ENCODE results near the gene PPP2R2C.

Gene PPP2R2C

DNA sequence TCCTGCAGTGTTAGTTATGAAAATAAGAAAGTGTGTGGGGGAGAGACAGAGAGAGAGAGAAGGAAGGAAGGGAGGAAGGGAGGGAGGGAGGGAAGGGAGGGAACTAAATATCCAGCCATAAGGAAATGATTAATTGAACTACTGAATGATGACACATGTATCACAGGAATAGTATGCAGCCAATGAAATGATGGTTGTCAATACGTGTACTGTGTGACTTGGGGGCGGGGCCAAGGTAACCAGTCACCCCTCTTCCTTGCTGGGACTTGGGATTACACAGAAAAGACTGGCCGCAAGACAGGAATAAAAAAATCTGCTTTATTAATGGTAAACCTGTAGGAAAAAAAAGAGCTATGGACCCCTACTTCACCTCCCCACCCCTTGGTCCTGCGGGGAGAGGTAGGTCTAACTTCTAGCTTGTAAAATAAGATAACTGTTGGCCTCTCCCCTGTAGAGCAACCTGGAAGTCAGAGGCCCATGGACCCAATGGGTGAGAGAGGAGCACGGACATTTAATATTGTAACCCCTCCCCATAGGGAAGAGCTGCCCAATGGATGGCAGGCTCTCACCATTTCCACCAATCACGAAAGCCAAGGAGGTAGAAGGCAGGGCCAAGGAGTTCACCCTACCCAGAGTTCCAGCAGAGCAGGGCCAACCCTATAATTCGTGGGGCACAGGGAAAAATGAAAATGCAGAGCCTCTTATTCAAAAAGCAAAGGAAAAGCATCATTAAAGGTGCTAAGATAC, 7.4 kb downstream of the PPP2R2C start:
- H3K27me3 ChIP-seq (ENCODE audit: insufficient read depth, low read length) = peaks cover 37% of the 10 kb centered on the region
- no peaks in the 10 kb centered on the region; the same call in 1 of the 2 replicates for H3K4me1 ChIP-seq (ENCODE audit: insufficient read depth, low read length)
- no peaks in the 10 kb centered on the region for H3K36me3 ChIP-seq (ENCODE audit: insufficient read depth, low read depth, low read length)
- H3K4me3 ChIP-seq (ENCODE audit: low read length) = no peak overlapping the region
- H3K9ac ChIP-seq (ENCODE audit: low read depth, low read length) = no peak overlapping the region
- H3K9me3 ChIP-seq (ENCODE audit: insufficient read depth, low read depth, low read length) = no peaks in the 10 kb centered on the region
- no peak overlapping the region for H3K27ac ChIP-seq (ENCODE audit: low read length)

DNA sequence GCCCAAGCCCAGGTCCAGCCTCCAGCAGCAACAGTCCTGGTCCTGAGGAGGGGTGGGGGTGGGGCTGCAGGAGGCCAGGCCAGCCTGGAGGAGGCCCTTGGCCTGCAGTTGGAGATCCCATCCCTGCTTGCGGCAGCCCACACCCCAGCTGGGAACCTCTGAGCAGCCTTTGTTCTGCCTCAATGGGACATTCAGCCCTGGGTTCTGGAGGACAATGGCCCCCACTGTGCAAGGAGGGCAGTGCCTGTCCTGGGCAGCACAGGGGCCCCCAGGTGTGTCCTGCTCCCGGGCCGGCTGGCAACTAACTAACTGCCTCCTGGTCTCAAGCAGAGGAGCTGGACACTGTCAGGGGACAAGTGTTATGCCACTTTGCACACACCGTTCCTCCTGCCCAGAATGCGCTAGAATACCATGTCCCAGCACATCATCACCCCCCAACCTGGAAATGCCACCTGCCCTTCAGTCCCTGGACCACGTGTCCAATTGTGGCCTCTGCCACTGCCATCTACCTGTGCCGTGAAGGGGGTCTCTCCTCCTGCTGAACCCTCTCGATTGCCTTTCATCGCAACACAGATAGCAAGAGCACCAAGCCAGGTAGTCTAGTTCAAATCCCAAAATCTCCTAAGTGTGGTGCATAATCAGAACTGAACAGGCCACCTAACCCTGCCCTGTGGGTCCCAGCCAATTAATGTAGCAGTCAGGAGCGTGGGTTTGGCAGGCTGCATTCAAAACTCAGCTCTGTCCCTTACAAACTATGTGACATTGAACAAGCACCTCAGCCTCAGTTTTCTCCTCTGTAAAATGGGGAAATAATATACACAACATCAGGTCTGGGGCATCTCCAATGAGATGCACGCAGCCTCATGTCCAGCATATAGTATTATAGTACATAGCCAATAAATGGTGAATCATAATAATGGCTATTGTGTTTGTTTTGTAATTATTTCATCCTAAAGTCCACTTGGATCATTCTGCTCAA, 8.8 kb downstream of the PPP2R2C start:
- Histone ChIP-seq H3K36me3 (ENCODE audit: insufficient read depth, low read depth, low read length) (no peaks in the 10 kb centered on the region), H3K4me3 (ENCODE audit: low read length) (no peak overlapping the region), H3K27ac (ENCODE audit: low read length) (no peak overlapping the region), H3K4me1 (ENCODE audit: insufficient read depth, low read length) (no peaks in the 10 kb centered on the region; the same call in 1 of the 2 replicates), H3K9ac (ENCODE audit: low read depth, low read length) (no peak overlapping the region), H3K9me3 (ENCODE audit: insufficient read depth, low read depth, low read length) (no peaks in the 10 kb centered on the region), H3K27me3 (ENCODE audit: insufficient read depth, low read length) (peaks cover 22% of the 10 kb centered on the region)

GRCh38 chr4:6461301-6462165, 10.9 kb downstream of the PPP2R2C start:
- no peak overlapping the region for H3K27ac ChIP-seq (ENCODE audit: low read length)

DNA sequence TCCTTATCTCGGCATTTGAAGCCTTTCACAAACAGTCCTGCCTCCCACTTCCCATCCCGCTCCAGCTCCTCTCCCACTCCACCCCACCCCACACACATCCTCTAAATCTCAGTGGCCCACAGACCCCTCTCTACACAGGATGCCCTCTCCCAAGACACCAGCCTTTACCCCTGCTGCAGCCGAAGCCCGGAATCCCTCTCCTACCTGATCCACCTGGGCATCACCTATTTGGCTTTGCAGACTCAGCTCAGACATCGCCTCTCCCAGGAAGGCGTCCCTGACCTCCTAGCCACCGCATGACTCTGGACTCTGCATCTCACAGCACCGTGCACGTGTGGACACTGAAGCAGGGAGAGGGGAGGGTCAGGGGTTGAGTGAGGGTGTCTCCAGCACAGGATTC, 11.5 kb downstream of the PPP2R2C start:
- Histone ChIP-seq H3K9ac (ENCODE audit: low read depth, low read length) (no peak overlapping the region), H3K27ac (ENCODE audit: low read length) (no peak overlapping the region), H3K27me3 (ENCODE audit: insufficient read depth, low read length) (no peaks in the 10 kb centered on the region), H3K36me3 (ENCODE audit: insufficient read depth, low read depth, low read length) (no peaks in the 10 kb centered on the region), H3K9me3 (ENCODE audit: insufficient read depth, low read depth, low read length) (no peaks in the 10 kb centered on the region), H3K4me3 (ENCODE audit: low read length) (no peak overlapping the region), H3K4me1 (ENCODE audit: insufficient read depth, low read length) (no peaks in the 10 kb centered on the region; the same call in 1 of the 2 replicates)

More at GRCh38 chr4:6461301-6462165, 10.9 kb downstream of the PPP2R2C start:
- Histone ChIP-seq H3K36me3 (ENCODE audit: insufficient read depth, low read depth, low read length) (no peaks in the 10 kb centered on the region), H3K27me3 (ENCODE audit: insufficient read depth, low read length) (0 out of 2 replicates have a peak, but pooled peaks cover 2% of the 10 kb centered on the region), H3K9me3 (ENCODE audit: insufficient read depth, low read depth, low read length) (no peaks in the 10 kb centered on the region), H3K4me1 (ENCODE audit: insufficient read depth, low read length) (no peaks in the 10 kb centered on the region; the same call in 1 of the 2 replicates), H3K4me3 (ENCODE audit: low read length) (no peak overlapping the region), H3K9ac (ENCODE audit: low read depth, low read length) (no peak overlapping the region)

DNA sequence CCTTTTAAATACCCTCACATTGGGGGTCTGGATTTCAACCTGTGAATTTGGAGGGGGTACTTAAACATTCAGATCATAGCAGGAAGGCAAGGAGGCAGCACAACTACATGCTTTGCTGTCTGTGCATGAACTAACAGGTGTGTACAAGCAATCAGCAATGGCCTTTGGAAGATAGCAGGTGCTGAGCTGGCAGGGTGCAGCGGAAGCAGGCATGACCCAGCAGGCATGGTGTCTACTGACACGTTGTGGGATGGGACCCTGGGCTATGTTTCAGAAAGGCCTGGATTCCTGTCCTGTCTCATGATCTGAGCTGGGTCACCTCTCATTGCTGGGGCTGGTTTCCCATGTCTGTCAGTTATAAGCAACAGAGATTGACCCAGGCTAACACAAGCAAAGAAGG, 13.9 kb downstream of the PPP2R2C start:
- no peaks in the 10 kb centered on the region for H3K9me3 ChIP-seq (ENCODE audit: insufficient read depth, low read depth, low read length)
- no peaks in the 10 kb centered on the region for H3K27me3 ChIP-seq (ENCODE audit: insufficient read depth, low read length)
- no peak overlapping the region for H3K9ac ChIP-seq (ENCODE audit: low read depth, low read length)
- no peaks in the 10 kb centered on the region for H3K36me3 ChIP-seq (ENCODE audit: insufficient read depth, low read depth, low read length)
- H3K27ac ChIP-seq (ENCODE audit: low read length) = no peak overlapping the region
- H3K4me1 ChIP-seq (ENCODE audit: insufficient read depth, low read length) = no peaks in the 10 kb centered on the region; the same call in 1 of the 2 replicates
- H3K4me3 ChIP-seq (ENCODE audit: low read length) = no peak overlapping the region

DNA sequence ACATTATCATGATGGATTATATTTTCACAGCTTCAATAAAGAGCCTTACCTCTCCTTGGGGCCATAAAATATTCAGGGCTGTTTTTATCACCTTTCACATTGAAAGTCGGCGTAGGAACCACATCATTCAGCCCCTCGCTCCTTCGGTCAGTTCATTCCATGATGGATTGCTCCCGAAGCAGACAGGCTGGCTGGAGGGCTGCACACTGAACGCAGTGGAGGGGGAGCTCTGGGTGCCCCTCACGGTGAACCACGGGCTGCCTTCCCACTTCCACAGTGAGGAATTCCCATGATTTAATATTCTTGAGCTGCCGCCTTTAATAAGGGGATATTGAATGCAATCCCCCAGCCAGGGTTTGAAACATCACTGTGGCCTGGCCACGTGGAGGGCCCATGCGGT, 16.0 kb downstream of the PPP2R2C start:
- no peaks in the 10 kb centered on the region for H3K9me3 ChIP-seq (ENCODE audit: insufficient read depth, low read depth, low read length)
- H3K27ac ChIP-seq (ENCODE audit: low read length) = no peak overlapping the region
- no peaks in the 10 kb centered on the region for H3K27me3 ChIP-seq (ENCODE audit: insufficient read depth, low read length)

GRCh38 chr4:6454112-6454910, 18.1 kb downstream of the PPP2R2C start:
- H3K27me3 ChIP-seq (ENCODE audit: insufficient read depth, low read length) = no peaks in the 10 kb centered on the region
- H3K9me3 ChIP-seq (ENCODE audit: insufficient read depth, low read depth, low read length) = no peaks in the 10 kb centered on the region
- H3K27ac ChIP-seq (ENCODE audit: low read length) = no peak overlapping the region
- H3K36me3 ChIP-seq (ENCODE audit: insufficient read depth, low read depth, low read length) = no peaks in the 10 kb centered on the region
- H3K4me3 ChIP-seq (ENCODE audit: low read length) = no peak overlapping the region
- no peaks in the 10 kb centered on the region for H3K4me1 ChIP-seq (ENCODE audit: insufficient read depth, low read length)
- no peak overlapping the region for H3K9ac ChIP-seq (ENCODE audit: low read depth, low read length)

More for the DNA sequence above, 16.0 kb downstream of the PPP2R2C start:
- no peak overlapping the region for H3K9ac ChIP-seq (ENCODE audit: low read depth, low read length)
- H3K36me3 ChIP-seq (ENCODE audit: insufficient read depth, low read depth, low read length) = no peaks in the 10 kb centered on the region
- H3K4me1 ChIP-seq (ENCODE audit: insufficient read depth, low read length) = no peaks in the 10 kb centered on the region
- no peak overlapping the region for H3K4me3 ChIP-seq (ENCODE audit: low read length)

DNA sequence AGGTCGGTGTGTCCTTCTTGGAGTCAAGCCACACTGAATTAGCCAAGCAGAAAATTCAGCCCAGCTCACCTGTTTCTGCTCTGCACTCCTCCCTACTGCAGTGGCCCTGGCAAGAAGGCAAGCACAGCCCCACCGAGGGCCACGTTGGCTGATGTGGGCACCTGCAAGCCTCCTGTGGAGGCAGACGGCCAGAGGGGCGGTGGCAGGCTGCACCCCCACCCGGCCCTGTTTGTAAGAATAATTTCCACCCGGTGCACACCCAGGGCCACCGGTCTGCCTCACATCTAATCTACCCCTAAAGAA, 18.8 kb downstream of the PPP2R2C start:
- no peak overlapping the region for H3K4me3 ChIP-seq (ENCODE audit: low read length)
- H3K27me3 ChIP-seq (ENCODE audit: insufficient read depth, low read length) = no peaks in the 10 kb centered on the region
- H3K36me3 ChIP-seq (ENCODE audit: insufficient read depth, low read depth, low read length) = no peaks in the 10 kb centered on the region
- H3K9ac ChIP-seq (ENCODE audit: low read depth, low read length) = no peak overlapping the region
- no peaks in the 10 kb centered on the region for H3K9me3 ChIP-seq (ENCODE audit: insufficient read depth, low read depth, low read length)
- H3K4me1 ChIP-seq (ENCODE audit: insufficient read depth, low read length) = no peaks in the 10 kb centered on the region
- H3K27ac ChIP-seq (ENCODE audit: low read length) = no peak overlapping the region

DNA sequence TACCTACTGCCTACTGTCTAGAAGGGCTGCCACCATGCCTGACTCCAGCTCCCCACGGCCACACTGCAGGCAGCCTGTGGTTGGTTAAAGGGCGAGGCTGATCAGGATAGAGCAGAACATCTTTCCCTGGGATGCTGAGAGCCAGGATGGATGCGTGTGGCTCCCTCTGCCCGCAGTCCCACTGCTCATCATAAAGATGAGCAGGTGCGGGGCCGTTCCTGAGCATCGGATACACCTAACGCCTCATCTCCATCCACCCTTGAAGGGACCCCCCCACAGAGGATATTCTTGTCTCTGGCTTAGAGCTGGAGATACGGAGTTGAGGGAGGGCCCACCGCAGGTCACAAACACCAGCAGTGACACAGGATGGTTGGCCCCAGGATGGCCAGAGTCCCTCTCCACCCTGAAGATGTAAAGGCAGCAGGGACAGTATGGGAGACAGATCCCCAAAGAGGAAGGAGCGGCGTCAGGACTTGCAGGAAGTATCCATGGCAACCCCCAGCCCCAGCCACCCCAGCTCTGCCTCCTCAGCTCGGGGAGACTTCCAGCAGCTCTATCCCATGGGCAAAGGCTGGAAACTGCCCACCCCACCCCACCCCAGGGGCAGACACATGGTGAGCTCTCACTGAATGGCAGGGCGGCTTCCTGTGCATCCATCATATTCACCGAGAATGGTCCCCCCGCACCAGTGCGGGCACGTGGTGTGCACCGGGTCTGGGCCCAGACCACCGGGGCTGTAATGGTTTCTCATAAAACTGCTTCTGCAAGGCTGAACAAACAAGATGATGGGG, 19.3 kb downstream of the PPP2R2C start:
- H3K27ac ChIP-seq (ENCODE audit: low read length) = no peak overlapping the region
- no peaks in the 10 kb centered on the region for H3K9me3 ChIP-seq (ENCODE audit: insufficient read depth, low read depth, low read length)
- no peaks in the 10 kb centered on the region for H3K36me3 ChIP-seq (ENCODE audit: insufficient read depth, low read depth, low read length)
- H3K27me3 ChIP-seq (ENCODE audit: insufficient read depth, low read length) = no peaks in the 10 kb centered on the region
- H3K9ac ChIP-seq (ENCODE audit: low read depth, low read length) = no peak overlapping the region
- no peak overlapping the region for H3K4me3 ChIP-seq (ENCODE audit: low read length)
- H3K4me1 ChIP-seq (ENCODE audit: insufficient read depth, low read length) = no peaks in the 10 kb centered on the region

DNA sequence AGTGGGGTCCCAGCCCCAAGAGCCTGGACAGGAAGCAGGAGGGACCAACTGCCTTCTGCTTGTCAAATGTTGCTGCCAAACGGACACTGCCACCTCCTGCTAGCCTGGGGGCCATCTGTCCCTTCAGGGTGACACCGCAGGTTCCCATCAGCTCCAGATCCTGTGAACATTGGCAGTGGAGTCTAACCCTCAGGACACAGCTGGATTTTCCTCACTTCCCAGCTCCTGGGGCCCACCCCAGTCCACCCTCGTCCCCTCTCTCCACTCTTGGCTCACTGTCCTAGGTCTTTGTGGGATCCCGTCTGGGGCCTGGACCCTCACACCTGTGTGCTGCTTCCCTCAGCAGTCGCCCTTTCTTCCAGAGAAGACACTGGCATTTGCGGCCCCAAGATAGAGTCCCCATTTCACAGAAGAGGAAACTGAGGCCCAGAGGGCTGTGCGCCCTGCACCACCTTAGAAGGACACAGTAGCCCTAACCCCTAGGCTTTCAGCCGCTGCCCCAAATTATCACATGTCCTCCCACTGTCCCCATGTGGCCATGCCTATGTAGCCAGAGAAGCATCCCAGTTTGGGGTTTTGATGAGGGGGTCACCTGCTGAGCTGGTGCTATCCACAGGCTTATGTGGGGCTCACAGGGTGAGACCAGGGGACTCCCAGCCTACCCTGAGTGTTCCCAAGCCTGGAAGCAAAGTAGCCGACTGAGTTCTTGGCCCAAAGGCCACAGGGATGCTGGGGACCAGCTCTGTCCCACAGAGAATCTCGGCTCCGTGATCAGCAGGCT, 20.1 kb downstream of the PPP2R2C start:
- Histone ChIP-seq H3K4me1 (ENCODE audit: insufficient read depth, low read length) (no peaks in the 10 kb centered on the region), H3K9ac (ENCODE audit: low read depth, low read length) (no peak overlapping the region), H3K9me3 (ENCODE audit: insufficient read depth, low read depth, low read length) (no peaks in the 10 kb centered on the region), H3K27me3 (ENCODE audit: insufficient read depth, low read length) (no peaks in the 10 kb centered on the region), H3K36me3 (ENCODE audit: insufficient read depth, low read depth, low read length) (no peaks in the 10 kb centered on the region), H3K4me3 (ENCODE audit: low read length) (no peak overlapping the region), H3K27ac (ENCODE audit: low read length) (no peak overlapping the region)

Measured in iPS-20b (cell line).